Common myeloid progenitor, CD34-positive (primary cell): ENCODE results near the gene SUCLG1.
A peak's percentile ranks its signal among the peaks of the same experiment; 100 is the strongest.

Experiments used
- CTCF ChIA-PET: fragments of 350-600 bp; sonication (Branson Sonifier 250); formaldehyde crosslinking; loops from one replicate; lab custom pipeline; 2021; ENCODE audit warnings: antibody characterized with exemption; lab: Charles Lee
- POLR2A ChIA-PET: fragments of 350-600 bp; sonication (Branson Sonifier 250); formaldehyde crosslinking; loops from one replicate; lab custom pipeline; 2021; ENCODE audit warnings: antibody characterized with exemption; lab: Charles Lee
- DNase-seq, 3 donors: peaks; one replicate each; pipeline versions ENCODE4 v3.0.0 to v3.0.0-alpha.2; 2013
- H3K27ac ChIP-seq, 2 experiments: 1 replicate in 1 of 2; 2 replicates in 1 of 2; pipeline ENCODE4 v1.7.0; 2013; ENCODE audit warnings: inconsistent platforms in 2 of 2, low read length in 2 of 2, mild to moderate bottlenecking in 2 of 2, low read depth in 1 of 2, moderate library complexity in 1 of 2; ENCODE audit not compliant: severe bottlenecking in 2 of 2, insufficient read depth in 1 of 2, poor library complexity in 1 of 2
- H3K27me3 ChIP-seq, 5 experiments: replicated peaks in 2 of 5; 1 replicate in 3 of 5; 2 replicates in 2 of 5; pipeline versions ENCODE4 v1.6.1 to v1.7.0; 2013; ENCODE audit warnings: low read length in 4 of 5, mild to moderate bottlenecking in 2 of 5, moderate library complexity in 2 of 5, inconsistent platforms in 1 of 5; ENCODE audit not compliant: insufficient read depth in 5 of 5, control insufficient read depth in 4 of 5
- H3K36me3 ChIP-seq, 4 experiments: 1 replicate in 2 of 4; 2 replicates in 2 of 4; pipeline versions ENCODE4 v1.6.1 to v1.7.0; 2013; ENCODE audit warnings: low read length in 3 of 4, control low read depth in 1 of 4, mild to moderate bottlenecking in 1 of 4; ENCODE audit not compliant: control insufficient read depth in 4 of 4, insufficient read depth in 4 of 4
- H3K4me1 ChIP-seq, 4 experiments: 1 replicate in 3 of 4; 2 replicates in 1 of 4; pipeline versions ENCODE4 v1.6.1 to v1.7.1; 2013; ENCODE audit warnings: low read length in 3 of 4, mild to moderate bottlenecking in 3 of 4, control low read depth in 1 of 4, inconsistent platforms in 1 of 4, moderate library complexity in 1 of 4; ENCODE audit not compliant: control insufficient read depth in 4 of 4, insufficient read depth in 4 of 4; ENCODE audit errors: control extremely low read depth in 1 of 4
- H3K4me3 ChIP-seq, 7 experiments: 1 replicate in 4 of 7; 2 replicates in 3 of 7; pipeline versions ENCODE4 v1.5.1 to v1.7.0; 2013; ENCODE audit warnings: mild to moderate bottlenecking in 7 of 7, low read length in 6 of 7, moderate library complexity in 6 of 7, inconsistent platforms in 2 of 7, low read depth in 2 of 7, control low read depth in 1 of 7; ENCODE audit not compliant: insufficient read depth in 4 of 7, control insufficient read depth in 1 of 7; ENCODE audit errors: extremely low read depth in 1 of 7
- H3K9me3 ChIP-seq, 5 experiments: 1 replicate in 4 of 5; 2 replicates in 1 of 5; pipeline versions ENCODE4 v1.6.1 to v1.7.1; 2013; ENCODE audit warnings: low read length in 4 of 5, mild to moderate bottlenecking in 2 of 5, inconsistent platforms in 1 of 5, low read depth in 1 of 5, moderate library complexity in 1 of 5; ENCODE audit not compliant: control insufficient read depth in 4 of 5, insufficient read depth in 2 of 5; ENCODE audit errors: control extremely low read depth in 1 of 5
- WGBS: methylation state at CpG from one replicate; pipeline ENCODE4 v1.1.5; 2013; ENCODE audit not compliant: insufficient coverage; 5-methylcytosine and 5-hydroxymethylcytosine counted together

SUCLG1 gene

GRCh38 chr2:84493514-84493913 lies 34.4 kb upstream of the SUCLG1 start:
- Histone ChIP-seq H3K27ac (no peak overlapping the region), H3K9me3 (no peaks in the 10 kb centered on the region), H3K36me3 (no peaks in the 10 kb centered on the region), H3K4me3 (no peak overlapping the region), H3K27me3 (no peaks in the 10 kb centered on the region), H3K4me1 (no peaks in the 10 kb centered on the region)
- 78% methylated on average over 4 of the region's 5 CpGs for WGBS
- POLR2A ChIA-PET: interaction anchor here (0.6 kb wide), 1 partner anchor 1672 kb away, joined by 3 read pairs; no protein-coding TSS in a partner anchor
- CTCF ChIA-PET: interaction anchor here (1.6 to 2.0 kb wide), 3 partner anchors 21 to 389 kb away, joined by 3 to 6 read pairs (median 6); no protein-coding TSS in a partner anchor
- no peak for DNase-seq

GRCh38 chr2:84492571-84492970 lies 33.5 kb upstream of the SUCLG1 start:
- Histone ChIP-seq H3K9me3 (no peaks in the 10 kb centered on the region), H3K4me1 (no peaks in the 10 kb centered on the region), H3K4me3 (no peak overlapping the region), H3K27me3 (no peaks in the 10 kb centered on the region), H3K27ac (no peak overlapping the region), H3K36me3 (no peaks in the 10 kb centered on the region)
- peak in 1 of 3 donors; percentile 18 for DNase-seq
- CTCF ChIA-PET: interaction anchor here (2.0 kb wide), 2 partner anchors 365 to 390 kb away, joined by 6 read pairs; no protein-coding TSS in a partner anchor
- POLR2A ChIA-PET: no interaction called here
- 80% methylated on average over 1 of the region's 1 CpG for WGBS

GRCh38 chr2:84491741-84492140 lies 32.7 kb upstream of the SUCLG1 start:
- CTCF ChIA-PET: no interaction called here

GRCh38 chr2:84491256-84491655 lies 32.2 kb upstream of the SUCLG1 start:
- ChIA-PET POLR2A (interaction anchor here (0.5 kb wide), 1 partner anchor 594 kb away, joined by 4 read pairs; no protein-coding TSS in a partner anchor), CTCF (no interaction called here)
- H3K36me3 ChIP-seq: no peaks in the 10 kb centered on the region
- H3K9me3 ChIP-seq: no peaks in the 10 kb centered on the region
- no peak for DNase-seq
- no peaks in the 10 kb centered on the region for H3K4me1 ChIP-seq
- no peaks in the 10 kb centered on the region for H3K27me3 ChIP-seq
- H3K4me3 ChIP-seq: no peak overlapping the region
- no CpG with 5 or more reads among the region's 2 CpGs for WGBS
- H3K27ac ChIP-seq: no peak overlapping the region

More at GRCh38 chr2:84491741-84492140, 32.7 kb upstream of the SUCLG1 start:
- H3K4me3 ChIP-seq: no peak overlapping the region
- H3K27me3 ChIP-seq: no peaks in the 10 kb centered on the region
- no peaks in the 10 kb centered on the region for H3K9me3 ChIP-seq
- no peaks in the 10 kb centered on the region for H3K4me1 ChIP-seq
- H3K27ac ChIP-seq: no peak overlapping the region
- POLR2A ChIA-PET: no interaction called here
- DNase-seq: no peak
- WGBS: 97% methylated on average over 6 of the region's 6 CpGs
- H3K36me3 ChIP-seq: no peaks in the 10 kb centered on the region

- Histone ChIP-seq H3K9me3 (no peaks in the 10 kb centered on the region), H3K27ac (no peak overlapping the region), H3K4me1 (no peaks in the 10 kb centered on the region), H3K36me3 (no peaks in the 10 kb centered on the region), H3K4me3 (no peak overlapping the region), H3K27me3 (no peaks in the 10 kb centered on the region)
- CTCF ChIA-PET: interaction anchor here (1.8 kb wide), 1 partner anchor 10 kb away, joined by 4 read pairs; no protein-coding TSS in a partner anchor
- no peak for DNase-seq
- 50% methylated on average over 2 of the region's 3 CpGs for WGBS
- POLR2A ChIA-PET: no interaction called here
These were observed 28.4 kb upstream of the SUCLG1 start for GRCh38 chr2:84487298-84487996.

- ChIA-PET CTCF (interaction anchor here (1.4 to 1.8 kb wide), 2 partner anchors 9 to 396 kb away, joined by 3 to 4 read pairs; no protein-coding TSS in a partner anchor), POLR2A (interaction anchor here (0.6 kb wide), 1 partner anchor 12 kb away, joined by 4 read pairs; no protein-coding TSS in a partner anchor)
- 100% methylated on average over 1 of the region's 2 CpGs for WGBS
- DNase-seq: no peak
- H3K9me3 ChIP-seq: no peaks in the 10 kb centered on the region
- H3K4me1 ChIP-seq: peaks cover 0 to 5% (median 0%) of the 10 kb centered on the region in 4 experiments
- no peak overlapping the region for H3K4me3 ChIP-seq
- no peak overlapping the region for H3K27ac ChIP-seq
- H3K36me3 ChIP-seq: no peaks in the 10 kb centered on the region
- no peaks in the 10 kb centered on the region for H3K27me3 ChIP-seq
These were observed 27.5 kb upstream of the SUCLG1 start for GRCh38 chr2:84486441-84487115.

- Histone ChIP-seq H3K4me3 (no peak overlapping the region), H3K4me1 (peaks cover 0 to 6% (median 0%) of the 10 kb centered on the region in 4 experiments), H3K9me3 (peaks cover 0 to 6% (median 1%) of the 10 kb centered on the region in 5 experiments), H3K27me3 (no peaks in the 10 kb centered on the region), H3K27ac (no peak overlapping the region), H3K36me3 (no peaks in the 10 kb centered on the region)
- POLR2A ChIA-PET: no interaction called here
- CTCF ChIA-PET: interaction anchor here (0.6 kb wide), 1 partner anchor 494 kb away, joined by 6 read pairs; no protein-coding TSS in a partner anchor
- DNase-seq: no peak
- no CpG with 5 or more reads among the region's 1 CpG for WGBS
These were observed 24.2 kb upstream of the SUCLG1 start for GRCh38 chr2:84483320-84483719.
